ENCODE measurements around the gene WWOX. TPM values are rescaled to one million over a fixed set of nuclear protein-coding genes. Genes with fewer than 3 reads are reported as not detected.

The WWOX gene
- polyA plus RNA-seq, 1 donor from 2014 or later, result 25.6 TPM

GRCh38 chr16:78571434-78571833 is 472.0 kb downstream of the WWOX start (continued):
- TF ChIP-seq EZH2 (IDR thresholded peaks at IDR 0.05; ENCODE audit: borderline replicate concordance, insufficient read depth, low read length, poor library complexity, severe bottlenecking) (no peak), SMC3 (conservative IDR thresholded peaks at IDR 0.05; ENCODE audit: poor library complexity) (no peak), POLR2AphosphoS5 (IDR thresholded peaks at IDR 0.05) (no peak), EP300 (conservative IDR thresholded peaks at IDR 0.05; ENCODE audit: poor library complexity, severe bottlenecking) (no peak)

- no peak overlapping the region for H3K4me2 ChIP-seq (ENCODE audit: low read length)
- H4K20me1 ChIP-seq (ENCODE audit: insufficient read depth), result no peaks in the 10 kb centered on the region
- no peak overlapping the region for H3K4me3 ChIP-seq (ENCODE audit: low read length)
- H3K9ac ChIP-seq (ENCODE audit: low read length), result no peak overlapping the region
- H3K79me2 ChIP-seq (replicated peaks; ENCODE audit: insufficient read depth, low read length), result no peaks in the 10 kb centered on the region
- H3K27me3 ChIP-seq (ENCODE audit: insufficient read depth, low read depth, low read length), result no peaks in the 10 kb centered on the region
- TF ChIP-seq SMC3 (conservative IDR thresholded peaks at IDR 0.05; ENCODE audit: poor library complexity) (no peak), EZH2 (IDR thresholded peaks at IDR 0.05; ENCODE audit: borderline replicate concordance, insufficient read depth, low read length, poor library complexity, severe bottlenecking) (no peak), EP300 (conservative IDR thresholded peaks at IDR 0.05; ENCODE audit: poor library complexity, severe bottlenecking) (no peak), POLR2AphosphoS5 (IDR thresholded peaks at IDR 0.05) (no peak), TAF1 (IDR thresholded peaks at IDR 0.05; ENCODE audit: low read depth) (no peak)
- no peaks in the 10 kb centered on the region for H3F3A ChIP-seq (ENCODE audit: insufficient read depth, low read length, poor library complexity, severe bottlenecking)
- no peaks in the 10 kb centered on the region for H3K9me2 ChIP-seq (ENCODE audit: insufficient read depth, low read length)
- no peak overlapping the region for H3K27ac ChIP-seq (ENCODE audit: low read length)
- H3K36me3 ChIP-seq (ENCODE audit: insufficient read depth, low read length), result no peaks in the 10 kb centered on the region
- no peaks in the 10 kb centered on the region for H3K9me3 ChIP-seq (ENCODE audit: low read length)
- no peak overlapping the region for H2AFZ ChIP-seq (ENCODE audit: low read depth, low read length)
Observed at GRCh38 chr16:78571898-78572358, 472.5 kb downstream of the WWOX start.

GRCh38 chr16:78574571-78574970 is 475.1 kb downstream of the WWOX start:
- no peak overlapping the region for H3K9ac ChIP-seq (ENCODE audit: low read length)
- no peaks in the 10 kb centered on the region for H3K27me3 ChIP-seq (ENCODE audit: insufficient read depth, low read depth, low read length)
- no peak overlapping the region for H3K4me2 ChIP-seq (ENCODE audit: low read length)
- no peak overlapping the region for H3K4me3 ChIP-seq (ENCODE audit: low read length)
- TF ChIP-seq REST (IDR thresholded peaks at IDR 0.05; ENCODE audit: borderline replicate concordance) (no peak), CTCF (IDR thresholded peaks at IDR 0.05; ENCODE audit: poor library complexity, severe bottlenecking) (no peak), EP300 (conservative IDR thresholded peaks at IDR 0.05; ENCODE audit: poor library complexity, severe bottlenecking) (no peak), SMC3 (conservative IDR thresholded peaks at IDR 0.05; ENCODE audit: poor library complexity) (no peak), EZH2 (IDR thresholded peaks at IDR 0.05; ENCODE audit: borderline replicate concordance, insufficient read depth, low read length, poor library complexity, severe bottlenecking) (no peak), TAF1 (IDR thresholded peaks at IDR 0.05; ENCODE audit: low read depth) (no peak), POLR2AphosphoS5 (IDR thresholded peaks at IDR 0.05) (no peak), RAD21 (conservative IDR thresholded peaks at IDR 0.05) (no peak), MXI1 (conservative IDR thresholded peaks at IDR 0.05; ENCODE audit: poor library complexity, severe bottlenecking) (no peak)
- H3K79me2 ChIP-seq (replicated peaks; ENCODE audit: insufficient read depth, low read length), result no peaks in the 10 kb centered on the region
- no peak overlapping the region for H3K27ac ChIP-seq (ENCODE audit: low read length)
- H2AFZ ChIP-seq (ENCODE audit: low read depth, low read length), result no peak overlapping the region
- H3K36me3 ChIP-seq (ENCODE audit: insufficient read depth, low read length), result no peaks in the 10 kb centered on the region
- no peaks in the 10 kb centered on the region for H3K9me2 ChIP-seq (ENCODE audit: insufficient read depth, low read length)
- H3F3A ChIP-seq (ENCODE audit: insufficient read depth, low read length, poor library complexity, severe bottlenecking), result no peaks in the 10 kb centered on the region
- no peaks in the 10 kb centered on the region for H4K20me1 ChIP-seq (ENCODE audit: insufficient read depth)
- no peaks in the 10 kb centered on the region for H3K9me3 ChIP-seq (ENCODE audit: low read length)

Data from neural cell (in vitro differentiated cells).